HepG2 (cell line): ENCODE data around the gene TXNIP. TPM values are rescaled to one million over a fixed set of nuclear protein-coding genes. Genes with fewer than 3 reads are reported as not detected.
A peak's percentile ranks its signal among the peaks of the same experiment; 100 is the strongest.

Source experiments
- ATAC-seq: fragments of 200-7000 bp; cut with Tn5 transposase; 3 replicates; pipeline ENCODE4 v1.9.1; 2020; ENCODE audit warnings: mild to moderate bottlenecking, moderate library complexity
- BruUV-seq: library from RNA; stranded (reverse); fragments of 400-500 nt; replicated peaks from 2 replicates; lab custom pipeline; 2021; lab: Mats Ljungman, UMichigan
- CTCF ChIA-PET: fragments of 300-600 bp; formaldehyde crosslinking; extraction: SDS; loops from one replicate; lab custom pipeline; 2021; ENCODE audit warnings: low total read pairs, inconsistent platforms, low intra/inter-chr PET ratio; lab: Yijun Ruan, JAX
- POLR2A ChIA-PET: fragments of 350-600 bp; sonication (Branson Sonifier 250); formaldehyde crosslinking; loops from one replicate; lab custom pipeline; 2020; ENCODE audit warnings: antibody characterized with exemption, inconsistent platforms; lab: Yijun Ruan, JAX
- DNase-seq: peaks from one replicate; pipeline ENCODE4 v3.0.0-alpha.2; 2015; ENCODE audit warnings: low spot score
- FAIRE-seq: peaks from 3 replicates; lab custom pipeline; 2011; peaks lifted over from hg19 to GRCh38; lab: Jason Lieb, UNC
- H2AFZ ChIP-seq: one replicate; pipeline ENCODE4 v1.6.1; 2011; ENCODE audit warnings: low read length, inconsistent platforms
- H3K27ac ChIP-seq: fragments of 300-600 bp; 3 replicates; pipeline ENCODE4 v1.8.0; 2011; ENCODE audit warnings: mixed run types, mild to moderate bottlenecking, mixed read lengths, low read length, inconsistent platforms; ENCODE audit not compliant: insufficient read depth; ENCODE audit errors: extremely low read length
- H3K27me3 ChIP-seq, 2 experiments: fragments of 200-600 bp in 1 of 2; 2 replicates in 1 of 2; 3 replicates in 1 of 2; pipeline versions ENCODE4 v1.6.0 to v1.8.0; 2011; ENCODE audit warnings: low read length in 2 of 2, mild to moderate bottlenecking in 2 of 2, moderate library complexity in 2 of 2, inconsistent platforms in 1 of 2; ENCODE audit not compliant: insufficient read depth in 2 of 2, control insufficient read depth in 1 of 2
- H3K36me3 ChIP-seq, 2 experiments: fragments of 200-600 bp in 1 of 2; replicated peaks in 1 of 2; 2 replicates in 1 of 2; 3 replicates in 1 of 2; pipeline versions ENCODE4 v1.5.1 to v1.8.0; 2011; ENCODE audit warnings: low read length in 2 of 2, inconsistent platforms in 1 of 2; ENCODE audit not compliant: insufficient read depth in 2 of 2, control insufficient read depth in 1 of 2
- H3K4me1 ChIP-seq: 2 replicates; pipeline ENCODE4 v1.5.1; 2012; ENCODE audit warnings: low read length, inconsistent platforms; ENCODE audit not compliant: insufficient read depth
- H3K4me2 ChIP-seq: 2 replicates; pipeline ENCODE4 v1.6.0; 2011; ENCODE audit warnings: low read depth, low read length, inconsistent platforms
- H3K4me3 ChIP-seq, 3 experiments: fragments of 200-600 bp in 1 of 3; sonication (generic), shearing (Covaris generic) in 1 of 3; replicated peaks in 1 of 3; 2 replicates each; pipeline ENCODE4 v1.5.1; 2011 to 2016; ENCODE audit warnings: low read length in 3 of 3, inconsistent platforms in 2 of 3, low read depth in 2 of 3, mild to moderate bottlenecking in 2 of 3, control low read depth in 1 of 3, mixed read lengths in 1 of 3; ENCODE audit not compliant: insufficient read depth in 1 of 3
- H3K79me2 ChIP-seq: one replicate; pipeline ENCODE4 v1.6.1; 2011; ENCODE audit warnings: low read length, inconsistent platforms; ENCODE audit not compliant: insufficient read depth
- H3K9ac ChIP-seq: 2 replicates; pipeline ENCODE4 v1.6.0; 2011; ENCODE audit warnings: mild to moderate bottlenecking, low read depth, low read length, inconsistent platforms; ENCODE audit not compliant: insufficient read depth
- H3K9me3 ChIP-seq: 2 replicates; pipeline ENCODE4 v1.5.1; 2012; ENCODE audit warnings: mild to moderate bottlenecking, low read length
- H4K20me1 ChIP-seq: 2 replicates; pipeline ENCODE4 v1.6.0; 2011; ENCODE audit warnings: inconsistent platforms, mild to moderate bottlenecking, low read length, moderate library complexity; ENCODE audit not compliant: insufficient read depth
- MLXIP ChIP-seq: sonication (generic); formaldehyde crosslinking; IDR thresholded peaks from 2 replicates; pipeline ENCODE4 v1.9.0; 2021; ENCODE audit warnings: missing genetic modification reagents, borderline replicate concordance
- SCMH1 ChIP-seq: sonication (generic); formaldehyde crosslinking; IDR thresholded peaks from 2 replicates; pipeline ENCODE4 v1.9.0; 2021; ENCODE audit warnings: missing genetic modification reagents, mild to moderate bottlenecking, borderline replicate concordance
- SOX6 ChIP-seq, 2 experiments: fragments of 450-650 bp in 1 of 2; sonication (generic) in 1 of 2; formaldehyde crosslinking in 1 of 2; IDR thresholded peaks; 2 replicates each; pipeline versions ENCODE4 v1.4.0 to v1.6.1; 2017 to 2020; ENCODE audit warnings: antibody characterized with exemption in 1 of 2, mild to moderate bottlenecking in 1 of 2, missing genetic modification reagents in 1 of 2
- ZNF557 ChIP-seq: sonication (generic); formaldehyde crosslinking; IDR thresholded peaks from 2 replicates; pipeline ENCODE4 v1.4.0; 2020; ENCODE audit warnings: missing genetic modification reagents
- in situ Hi-C: cut with HindIII; loops from 2 replicates; pipeline ENCODE4 v1.10.0; 2017; ENCODE audit warnings: low pct_unique_long_range_greater_than_20kb; ENCODE audit not compliant: extremely low pct_ligation_motif_present
- intact Hi-C: fragments of 100-400 bp; cut with micrococcal nuclease; formaldehyde crosslinking; loops from one replicate; pipeline ENCODE4 v1.10.0; 2022; ENCODE audit not compliant: unreplicated experiment
- polyA plus RNA-seq, 8 experiments: library from polyadenylated mRNA; depleted of rRNA in 3 of 8; stranded (reverse) in 7 of 8; unstranded in 1 of 8; fragments of >200 nt; fragmentation: Illumina TruSeq in 4 of 8; extraction: Trizol in 4 of 8; gene quantifications; 2 replicates each; pipeline versions ENCODE4 v1.2.1 to v1.2.3, GENCODE V29; 2011 to 2016; ENCODE audit warnings: low read depth in 4 of 8, missing spikeins in 1 of 8, mixed read lengths in 1 of 8; ENCODE audit not compliant: insufficient read depth in 1 of 8
- total RNA-seq, 5 experiments: library from RNA; depleted of rRNA; stranded (reverse); fragments of >200 nt; fragmentation: Illumina TruSeq; extraction: Trizol; gene quantifications; 2 replicates each; pipeline ENCODE4 v1.2.3, GENCODE V29; 2016; ENCODE audit warnings: low read depth in 1 of 5

Gene TXNIP
- total and polyA plus RNA-seq, 2 of the 13 experiments (the other 11 are each of a cell fraction or from before 2014, with no cell fraction given): 24.4 to 237 TPM

DNA sequence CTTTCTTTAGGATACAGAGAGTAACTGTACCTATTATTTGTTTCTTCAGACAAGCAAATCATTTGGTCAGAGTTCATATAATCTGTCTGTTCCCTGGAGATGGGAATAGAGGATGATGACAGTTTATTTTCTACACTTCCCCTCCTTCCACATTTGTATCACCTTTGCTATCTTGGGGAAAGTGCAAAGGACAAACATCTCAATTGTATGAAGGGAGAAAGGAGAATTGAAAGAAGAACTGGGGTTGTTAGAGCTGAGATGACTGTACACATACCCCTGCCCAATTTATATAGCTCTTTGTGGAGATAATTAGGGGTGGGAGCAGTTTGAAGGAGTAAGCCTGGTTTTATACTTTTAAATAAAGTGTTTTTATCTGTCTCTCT lies 17.9 kb downstream of the TXNIP start:
- ChIA-PET POLR2A (interaction anchor here (1.6 to 2.1 kb wide), 2 partner anchors 14 kb away, joined by 5 to 7 read pairs; partner anchors contain the start of genes ANKRD34A and POLR3GL), CTCF (interaction anchor here (1.0 to 4.4 kb wide), 4 partner anchors 28 to 86 kb away, joined by 3 to 60 read pairs (median 14); no protein-coding TSS in a partner anchor)
- no TSS peak for BruUV-seq
- H3K27ac ChIP-seq: no peak overlapping the region
- no peaks in the 10 kb centered on the region for H3K36me3 ChIP-seq
- H3K4me1 ChIP-seq: peaks cover 66% of the 10 kb centered on the region
- H3K27me3 ChIP-seq: no peaks in the 10 kb centered on the region
- DNase-seq (no peak), ATAC-seq (no peak), FAIRE-seq (no peak)
- no peaks in the 10 kb centered on the region for H4K20me1 ChIP-seq
- no peaks in the 10 kb centered on the region for H3K9me3 ChIP-seq
- H3K9ac ChIP-seq: no peak overlapping the region
- H3K79me2 ChIP-seq: no peaks in the 10 kb centered on the region
- no peak overlapping the region for H3K4me3 ChIP-seq
- no peak overlapping the region for H2AFZ ChIP-seq
- intact Hi-C loops: loop anchor here (5.0 kb wide), 1 partner anchor 86 kb away; no protein-coding TSS in a partner anchor
- H3K4me2 ChIP-seq: peak overlapping the region; percentile 32; the same call in 1 of the 2 replicates
- in situ Hi-C loops: loop anchor here (5.0 kb wide), 1 partner anchor 34 kb away; no protein-coding TSS in a partner anchor
- no peak for TF ChIP-seq SCMH1 (CRISPR knock-in tag)
- TF ChIP-seq MLXIP (CRISPR knock-in tag): no peak
- TF ChIP-seq SOX6 (IDR thresholded peaks at IDR 0.05): no peak
- TF ChIP-seq SOX6 (CRISPR knock-in tag; IDR thresholded peaks at IDR 0.05): 0 out of 2 replicates have a peak, but pooled peaks have one; percentile 3
- TF ChIP-seq ZNF557: no peak
